ENCODE results near the gene GJB3.

DNA sequence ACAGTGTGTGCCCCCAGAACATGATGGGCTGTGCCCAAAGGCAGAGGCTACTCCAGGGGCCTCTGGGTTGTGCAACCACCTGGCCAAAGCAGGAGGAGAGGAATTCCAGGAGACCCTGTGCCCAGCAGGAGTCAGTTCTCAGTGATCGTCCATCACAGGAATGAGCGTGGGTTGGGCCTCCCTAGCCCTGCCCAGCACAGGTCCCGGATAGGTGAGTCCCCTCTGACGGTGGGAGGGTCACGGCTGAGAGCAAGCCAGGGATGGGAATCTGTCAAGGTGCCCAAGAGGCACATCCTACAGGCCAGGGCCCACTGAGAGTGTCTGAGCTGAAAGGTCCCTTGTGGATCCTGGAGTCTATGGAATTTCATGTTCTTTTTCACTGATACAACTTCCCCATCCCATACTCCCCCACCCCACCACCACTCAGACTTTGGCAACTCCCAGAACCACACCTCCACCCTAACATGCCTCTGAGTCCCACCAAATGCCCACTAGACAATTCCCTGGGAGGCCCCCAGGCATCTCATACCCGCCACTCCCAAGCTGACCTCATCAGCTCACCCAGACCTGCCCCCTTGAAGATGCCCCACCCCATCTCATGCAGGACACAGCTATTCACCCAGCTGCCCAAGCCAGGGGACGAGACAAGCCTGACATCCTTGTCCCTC, 18.4 kb upstream of the GJB3 start:
- TF ChIP-seq POLR2A (IDR thresholded peaks at IDR 0.05) = no peak
- TF ChIP-seq, protein P1, sequence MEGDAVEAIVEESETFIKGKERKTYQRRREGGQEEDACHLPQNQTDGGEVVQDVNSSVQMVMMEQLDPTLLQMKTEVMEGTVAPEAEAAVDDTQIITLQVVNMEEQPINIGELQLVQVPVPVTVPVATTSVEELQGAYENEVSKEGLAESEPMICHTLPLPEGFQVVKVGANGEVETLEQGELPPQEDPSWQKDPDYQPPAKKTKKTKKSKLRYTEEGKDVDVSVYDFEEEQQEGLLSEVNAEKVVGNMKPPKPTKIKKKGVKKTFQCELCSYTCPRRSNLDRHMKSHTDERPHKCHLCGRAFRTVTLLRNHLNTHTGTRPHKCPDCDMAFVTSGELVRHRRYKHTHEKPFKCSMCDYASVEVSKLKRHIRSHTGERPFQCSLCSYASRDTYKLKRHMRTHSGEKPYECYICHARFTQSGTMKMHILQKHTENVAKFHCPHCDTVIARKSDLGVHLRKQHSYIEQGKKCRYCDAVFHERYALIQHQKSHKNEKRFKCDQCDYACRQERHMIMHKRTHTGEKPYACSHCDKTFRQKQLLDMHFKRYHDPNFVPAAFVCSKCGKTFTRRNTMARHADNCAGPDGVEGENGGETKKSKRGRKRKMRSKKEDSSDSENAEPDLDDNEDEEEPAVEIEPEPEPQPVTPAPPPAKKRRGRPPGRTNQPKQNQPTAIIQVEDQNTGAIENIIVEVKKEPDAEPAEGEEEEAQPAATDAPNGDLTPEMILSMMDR (IDR thresholded peaks at IDR 0.05) = no peak

Measured in right lobe of liver (tissue), 4 donors.